ENCODE results near the gene DCHS2.

Gene DCHS2

GRCh38 chr4:154424810-154425484 lies 66.7 kb downstream of the DCHS2 start:
- H2AFZ ChIP-seq (ENCODE audit: low read depth, low read length), result no peak overlapping the region
- no peaks in the 10 kb centered on the region for H4K20me1 ChIP-seq (ENCODE audit: insufficient read depth, low read length)
- H3K9me3 ChIP-seq (ENCODE audit: insufficient read depth, low read length, severe bottlenecking), result no peaks in the 10 kb centered on the region
- H3K4me2 ChIP-seq (ENCODE audit: insufficient read depth, low read length), result no peak overlapping the region
- H3K36me3 ChIP-seq (ENCODE audit: insufficient read depth, low read length), result no peaks in the 10 kb centered on the region
- no peaks in the 10 kb centered on the region for H3K4me1 ChIP-seq (ENCODE audit: insufficient read depth, low read length)
- peaks cover 10% of the 10 kb centered on the region for H3K27me3 ChIP-seq (ENCODE audit: insufficient read depth, low read length, poor library complexity)
- no peak for ATAC-seq (ENCODE audit: insufficient read depth, low read depth)
- no peak overlapping the region for H3K4me3 ChIP-seq (ENCODE audit: low read depth in 1 of 2, low read length in 2 of 2)
- no peak overlapping the region for H3K9ac ChIP-seq (ENCODE audit: low read depth, low read length)
- no peak overlapping the region for H3K27ac ChIP-seq (ENCODE audit: low read length)
- DNase-seq, result no peak
- H3K79me2 ChIP-seq (ENCODE audit: insufficient read depth, low read length), result no peaks in the 10 kb centered on the region
- TF ChIP-seq EZH2 (IDR thresholded peaks at IDR 0.05; ENCODE audit: borderline replicate concordance, low read depth, low read length, severe bottlenecking) (no peak), CTCF (IDR thresholded peaks at IDR 0.05; ENCODE audit: borderline replicate concordance, extremely low read depth, low read length, poor library complexity, severe bottlenecking) (no peak)

- Histone ChIP-seq H3K4me2 (ENCODE audit: insufficient read depth, low read length) (no peak overlapping the region), H3K9me3 (ENCODE audit: insufficient read depth, low read length, severe bottlenecking) (no peaks in the 10 kb centered on the region), H3K4me3 (ENCODE audit: low read depth in 1 of 2, low read length in 2 of 2) (no peak overlapping the region), H3K27ac (ENCODE audit: low read length) (no peak overlapping the region), H3K9ac (ENCODE audit: low read depth, low read length) (no peak overlapping the region), H4K20me1 (ENCODE audit: insufficient read depth, low read length) (no peaks in the 10 kb centered on the region), H3K79me2 (ENCODE audit: insufficient read depth, low read length) (no peaks in the 10 kb centered on the region), H2AFZ (ENCODE audit: low read depth, low read length) (no peak overlapping the region), H3K36me3 (ENCODE audit: insufficient read depth, low read length) (no peaks in the 10 kb centered on the region), H3K27me3 (ENCODE audit: insufficient read depth, low read length, poor library complexity) (peaks cover 14% of the 10 kb centered on the region), H3K4me1 (ENCODE audit: insufficient read depth, low read length) (peaks cover 3% of the 10 kb centered on the region)
- DNase-seq, result no peak
- ATAC-seq (ENCODE audit: insufficient read depth, low read depth), result no peak
- TF ChIP-seq EZH2 (IDR thresholded peaks at IDR 0.05; ENCODE audit: borderline replicate concordance, low read depth, low read length, severe bottlenecking), result no peak
- no peak for TF ChIP-seq CTCF (IDR thresholded peaks at IDR 0.05; ENCODE audit: borderline replicate concordance, extremely low read depth, low read length, poor library complexity, severe bottlenecking)
Measured at GRCh38 chr4:154422152-154422551, 69.4 kb downstream of the DCHS2 start.

- ATAC-seq (ENCODE audit: insufficient read depth, low read depth), result no peak
- Histone ChIP-seq H3K27me3 (ENCODE audit: insufficient read depth, low read length, poor library complexity) (peaks cover 20% of the 10 kb centered on the region), H3K9ac (ENCODE audit: low read depth, low read length) (no peak overlapping the region), H3K4me2 (ENCODE audit: insufficient read depth, low read length) (no peak overlapping the region), H3K36me3 (ENCODE audit: insufficient read depth, low read length) (no peaks in the 10 kb centered on the region), H2AFZ (ENCODE audit: low read depth, low read length) (no peak overlapping the region), H3K9me3 (ENCODE audit: insufficient read depth, low read length, severe bottlenecking) (no peaks in the 10 kb centered on the region), H3K27ac (ENCODE audit: low read length) (no peak overlapping the region), H3K4me1 (ENCODE audit: insufficient read depth, low read length) (peaks cover 9% of the 10 kb centered on the region), H3K79me2 (ENCODE audit: insufficient read depth, low read length) (no peaks in the 10 kb centered on the region), H3K4me3 (ENCODE audit: low read depth in 1 of 2, low read length in 2 of 2) (no peak overlapping the region), H4K20me1 (ENCODE audit: insufficient read depth, low read length) (no peaks in the 10 kb centered on the region)
- no peak for DNase-seq
- TF ChIP-seq EZH2 (IDR thresholded peaks at IDR 0.05; ENCODE audit: borderline replicate concordance, low read depth, low read length, severe bottlenecking) (no peak), CTCF (IDR thresholded peaks at IDR 0.05; ENCODE audit: borderline replicate concordance, extremely low read depth, low read length, poor library complexity, severe bottlenecking) (no peak)
Measured at GRCh38 chr4:154421618-154422017, 70.0 kb downstream of the DCHS2 start.
